AG04450 (cell line): ENCODE measurements around the gene PLPP4. TPM values are rescaled to one million over a fixed set of nuclear protein-coding genes. Genes with fewer than 3 reads are reported as not detected.

ENCODE experiments used
- CTCF ChIA-PET: fragments of 300-600, 350-600 bp; formaldehyde crosslinking; extraction: SDS; loops from one replicate; lab custom pipeline; 2022; ENCODE audit warnings: antibody characterized with exemption, inconsistent platforms; lab: Charles Lee
- POLR2A ChIA-PET: fragments of 350-600 bp; formaldehyde crosslinking; extraction: SDS; loops from one replicate; lab custom pipeline; 2021; ENCODE audit warnings: antibody characterized with exemption, inconsistent platforms; lab: Yijun Ruan, JAX
- DNase-seq: peaks from one replicate; pipeline ENCODE4 v3.0.0-alpha.2; 2011; ENCODE audit warnings: low read depth, low spot score
- H3K27ac ChIP-seq: one replicate; pipeline ENCODE4 v1.5.1; 2012; ENCODE audit warnings: low read depth, low read length, control low read depth
- H3K27me3 ChIP-seq: one replicate; pipeline ENCODE4 v1.6.0; 2012; ENCODE audit warnings: low read length; ENCODE audit not compliant: control insufficient read depth, insufficient read depth
- H3K4me3 ChIP-seq: 2 replicates; pipeline ENCODE4 v1.5.1; 2011; ENCODE audit warnings: mild to moderate bottlenecking, low read depth, low read length, control low read depth
- H3K9me3 ChIP-seq: 2 replicates; pipeline ENCODE4 v1.5.1; 2012; ENCODE audit warnings: low read length; ENCODE audit not compliant: control insufficient read depth, insufficient read depth
- CTCF ChIP-seq: IDR thresholded peaks from 2 replicates; pipeline ENCODE4 v1.5.1; 2011; ENCODE audit warnings: low read depth, low read length, control low read depth, inconsistent platforms
- polyA plus RNA-seq: library from polyadenylated mRNA; depleted of rRNA; stranded (reverse); fragments of >200 nt; gene quantifications from 2 replicates; pipeline ENCODE4 v1.2.3, GENCODE V29; 2011

The PLPP4 gene
- polyA plus RNA-seq, 1 experiment = not detected

GRCh38 chr10:120598386-120598785, 141.4 kb downstream of the PLPP4 start:
- DNase-seq = no peak
- no peak overlapping the region for H3K4me3 ChIP-seq
- POLR2A ChIA-PET = no interaction called here
- no peak for TF ChIP-seq CTCF
- peaks cover 48% of the 10 kb centered on the region for H3K9me3 ChIP-seq
- no peak overlapping the region for H3K27ac ChIP-seq
- CTCF ChIA-PET = no interaction called here
- no peaks in the 10 kb centered on the region for H3K27me3 ChIP-seq

DNA sequence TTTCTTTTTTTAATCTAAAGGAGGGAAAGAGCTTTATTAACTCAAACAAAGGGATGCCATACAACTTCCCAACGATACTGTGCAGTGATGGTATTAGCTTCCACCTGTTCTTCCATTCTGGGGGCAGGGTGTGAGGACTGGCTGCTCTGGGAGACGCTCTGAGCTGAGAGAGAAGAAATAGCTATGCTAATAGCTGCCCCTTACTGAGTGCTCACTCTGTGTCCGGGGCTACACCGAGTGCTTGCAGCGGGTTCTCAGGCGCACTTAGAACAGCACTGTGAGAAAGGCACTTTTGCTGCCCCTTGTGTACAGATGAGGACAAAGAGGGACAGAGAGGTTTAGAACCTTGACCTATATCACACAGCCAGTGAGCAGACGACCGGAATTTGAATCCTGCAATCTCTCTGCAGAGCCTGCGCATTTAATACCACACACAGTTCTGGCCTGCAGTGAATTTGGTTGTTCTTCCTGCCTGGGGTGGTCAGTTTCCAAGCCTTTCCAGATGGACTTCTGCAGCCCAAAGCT, 142.2 kb downstream of the PLPP4 start:
- CTCF ChIA-PET = no interaction called here
- Histone ChIP-seq H3K4me3 (no peak overlapping the region), H3K9me3 (peaks cover 45% of the 10 kb centered on the region), H3K27ac (no peak overlapping the region), H3K27me3 (no peaks in the 10 kb centered on the region)
- no peak for TF ChIP-seq CTCF
- POLR2A ChIA-PET = no interaction called here
- DNase-seq = no peak

GRCh38 chr10:120600871-120601649, 144.0 kb downstream of the PLPP4 start:
- no peak for DNase-seq

GRCh38 chr10:120601999-120602398, 145.0 kb downstream of the PLPP4 start:
- CTCF ChIA-PET = no interaction called here
- no peak overlapping the region for H3K4me3 ChIP-seq
- H3K27me3 ChIP-seq = no peaks in the 10 kb centered on the region
- DNase-seq = no peak
- no peak for TF ChIP-seq CTCF
- H3K27ac ChIP-seq = no peak overlapping the region
- POLR2A ChIA-PET = no interaction called here
- H3K9me3 ChIP-seq = peaks cover 50% of the 10 kb centered on the region

More at GRCh38 chr10:120600871-120601649, 144.0 kb downstream of the PLPP4 start:
- H3K4me3 ChIP-seq = no peak overlapping the region
- no peak for TF ChIP-seq CTCF
- POLR2A ChIA-PET = no interaction called here
- CTCF ChIA-PET = no interaction called here
- no peaks in the 10 kb centered on the region for H3K27me3 ChIP-seq
- H3K9me3 ChIP-seq = peaks cover 48% of the 10 kb centered on the region
- H3K27ac ChIP-seq = no peak overlapping the region

GRCh38 chr10:120605410-120605809, 148.4 kb downstream of the PLPP4 start:
- TF ChIP-seq CTCF = no peak
- ChIA-PET CTCF (no interaction called here), POLR2A (no interaction called here)
- no peaks in the 10 kb centered on the region for H3K27me3 ChIP-seq
- no peak overlapping the region for H3K27ac ChIP-seq
- H3K9me3 ChIP-seq = peaks cover 47% of the 10 kb centered on the region
- no peak overlapping the region for H3K4me3 ChIP-seq
- DNase-seq = no peak
